Activated T-cell treated with anti-CD3 and anti-CD28 coated beads for 48 hours (primary cell): Measurements from ENCODE around the gene ARHGEF26.

Experiments used
- DNase-seq: peaks from one replicate; pipeline ENCODE4 v3.0.0-alpha.2; 2020; ENCODE audit warnings: low read depth

The ARHGEF26 gene

DNA sequence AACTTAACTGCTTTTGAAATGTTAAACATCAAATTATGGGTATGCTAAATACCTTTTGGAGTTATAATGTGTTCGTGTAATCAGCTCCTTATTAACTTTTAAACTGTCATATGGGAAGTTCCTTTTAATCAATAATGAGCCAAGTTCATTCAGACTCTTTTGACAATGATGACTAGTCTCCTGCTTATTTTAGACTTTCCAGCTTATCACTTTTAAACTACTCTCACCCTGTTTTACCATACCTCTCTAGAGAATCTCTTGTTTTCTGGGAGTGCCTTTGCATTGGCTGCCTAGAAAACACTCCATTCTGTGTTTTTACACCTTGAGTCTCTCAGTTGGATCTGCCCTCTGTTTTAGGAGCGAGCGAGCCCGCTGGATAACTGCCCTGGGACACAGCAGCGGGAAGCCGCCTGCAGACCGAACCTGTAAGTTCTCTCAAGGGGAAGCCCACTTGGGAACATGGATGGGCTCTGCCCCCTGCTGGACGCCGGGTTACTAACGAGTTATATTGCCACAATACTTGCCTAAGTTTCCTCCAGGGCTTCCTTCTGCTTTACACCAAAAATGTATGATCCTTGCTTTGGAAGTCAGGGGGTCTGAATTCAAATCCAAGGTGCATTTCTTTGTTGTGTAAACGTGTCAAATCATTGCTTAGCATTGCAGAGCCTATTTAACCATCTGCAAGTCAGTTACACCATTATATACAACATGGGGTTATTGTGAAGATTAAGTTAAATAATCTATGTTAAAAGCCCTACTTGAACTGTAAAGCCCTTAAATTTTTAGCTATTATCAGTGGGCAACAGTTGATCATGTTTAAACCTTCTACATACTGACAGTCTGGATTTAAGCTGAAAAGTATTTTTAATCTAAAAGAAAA lies 131.8 kb downstream of the ARHGEF26 start:
- peak; percentile 62 for DNase-seq

GRCh38 chr3:154254527-154254926 lies 133.3 kb downstream of the ARHGEF26 start:
- no peak for DNase-seq

GRCh38 chr3:154273381-154273780 lies 152.2 kb downstream of the ARHGEF26 start:
- DNase-seq, result no peak

- no peak for DNase-seq
Observed at GRCh38 chr3:154274348-154274747, 153.2 kb downstream of the ARHGEF26 start.

- DNase-seq, result no peak
Observed at GRCh38 chr3:154275292-154275691, 154.1 kb downstream of the ARHGEF26 start.

GRCh38 chr3:154275965-154276364 lies 154.8 kb downstream of the ARHGEF26 start:
- DNase-seq, result no peak

GRCh38 chr3:154280161-154280560 lies 159.0 kb downstream of the ARHGEF26 start:
- no peak for DNase-seq

DNA sequence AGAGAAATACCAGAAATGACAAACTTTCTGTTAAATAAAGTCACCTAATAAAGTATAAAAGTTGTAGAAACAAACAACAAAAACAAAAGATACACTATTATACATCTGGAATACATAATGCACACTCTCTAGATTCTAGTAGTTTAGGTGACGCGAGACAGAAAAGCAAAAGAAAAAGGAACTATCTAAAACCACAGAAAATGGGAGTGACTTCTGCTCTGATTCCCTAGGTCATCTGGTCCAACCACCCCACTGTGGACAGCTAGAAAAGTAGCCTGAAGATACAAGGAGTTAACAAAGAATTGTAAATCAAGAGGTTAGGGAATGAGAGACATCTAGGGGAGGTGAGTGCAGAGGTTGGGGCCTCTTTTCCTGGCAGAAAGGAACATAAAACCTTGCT lies 164.0 kb downstream of the ARHGEF26 start:
- no peak for DNase-seq

GRCh38 chr3:154290187-154290586 lies 169.0 kb downstream of the ARHGEF26 start:
- no peak for DNase-seq

GRCh38 chr3:154294016-154294415 lies 172.8 kb downstream of the ARHGEF26 start:
- no peak for DNase-seq

DNA sequence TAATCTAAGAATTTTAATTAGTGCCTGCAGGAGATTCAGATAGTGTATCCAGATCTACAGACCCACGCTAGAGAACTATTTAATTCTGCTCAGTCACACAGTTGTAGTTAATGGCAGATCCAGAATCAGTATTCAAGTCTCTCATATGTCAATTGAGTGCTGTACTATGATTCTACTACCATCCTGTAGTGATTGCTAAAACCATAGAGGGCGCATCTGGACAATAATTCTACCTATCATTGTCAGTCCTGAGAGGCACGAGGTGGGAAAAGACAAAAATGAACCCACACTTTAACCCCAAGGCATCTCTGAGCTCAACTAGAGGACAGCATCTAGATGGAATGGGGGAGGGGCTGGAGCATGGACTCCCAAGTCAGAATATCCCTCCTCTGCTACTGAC lies 180.4 kb downstream of the ARHGEF26 start:
- no peak for DNase-seq

DNA sequence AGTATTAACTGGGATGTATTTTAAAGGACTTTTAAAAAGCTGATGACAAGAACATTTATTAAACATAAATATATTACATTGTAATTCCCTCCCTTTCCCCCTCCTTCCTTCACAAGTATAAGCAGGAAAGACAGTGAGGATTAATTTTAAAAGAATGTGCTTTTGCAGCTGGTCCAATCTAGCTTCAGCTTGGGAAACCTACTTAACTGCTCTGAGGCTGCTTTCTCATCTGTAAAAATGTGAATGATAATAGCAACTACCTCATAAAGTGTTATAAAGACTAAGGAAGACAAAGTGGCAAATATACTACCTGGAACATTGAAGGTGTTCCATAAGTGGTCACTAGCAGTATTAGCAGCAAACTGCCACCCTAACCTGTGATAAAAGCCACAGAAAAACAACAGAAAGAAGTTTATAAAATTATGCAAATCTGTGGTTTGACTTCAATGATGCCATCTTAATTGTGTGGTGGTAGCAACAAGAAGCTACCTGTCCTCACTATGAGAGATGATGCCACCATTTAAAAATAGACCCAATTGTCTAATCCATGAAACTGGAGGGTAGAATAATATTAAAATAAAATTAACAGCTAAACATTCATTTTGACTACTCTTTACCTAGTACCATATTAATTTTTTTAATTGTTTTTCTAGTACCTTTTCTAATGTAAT lies 183.1 kb downstream of the ARHGEF26 start:
- no peak for DNase-seq

DNA sequence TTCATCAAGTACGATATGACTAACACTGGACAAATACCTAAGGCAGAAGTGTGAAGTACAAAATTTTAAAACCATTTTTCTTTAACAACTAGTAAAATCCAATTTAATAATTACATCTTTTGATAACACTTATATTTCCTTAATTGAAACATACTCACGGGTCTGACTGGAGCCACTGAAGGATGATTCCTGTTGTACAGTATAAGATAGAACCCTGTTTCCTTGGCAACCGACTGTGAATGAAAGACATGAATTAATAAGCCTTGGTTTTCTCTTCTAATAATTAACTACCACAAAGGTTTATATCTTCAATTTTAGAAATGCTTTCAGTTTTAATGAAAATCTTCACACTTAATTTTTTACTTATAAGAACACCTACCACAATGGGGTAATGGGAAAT lies 183.7 kb downstream of the ARHGEF26 start:
- DNase-seq, result no peak

GRCh38 chr3:154307363-154307762 lies 186.2 kb downstream of the ARHGEF26 start:
- no peak for DNase-seq
